Thyroid gland (tissue), 4 donors: ENCODE data around the gene ARMC9.

ENCODE experiments used
- CTCF ChIP-seq, 6 experiments: fragments of 200-600 bp in 3 of 6; fragments of 450-650 bp in 3 of 6; sonication (generic) in 3 of 6; IDR thresholded peaks; one replicate each; pipeline ENCODE4 v1.5.1; 2016 to 2019; ENCODE audit warnings: antibody characterized with exemption in 6 of 6, mild to moderate bottlenecking in 2 of 6, inconsistent platforms in 1 of 6, moderate library complexity in 1 of 6
- POLR2A ChIP-seq, 2 donors: fragments of 450-650 bp; IDR thresholded peaks; one replicate each; pipeline ENCODE4 v1.6.1; 2017; ENCODE audit warnings: antibody characterized with exemption in 2 of 2, mild to moderate bottlenecking in 2 of 2, moderate library complexity in 1 of 2

DNA sequence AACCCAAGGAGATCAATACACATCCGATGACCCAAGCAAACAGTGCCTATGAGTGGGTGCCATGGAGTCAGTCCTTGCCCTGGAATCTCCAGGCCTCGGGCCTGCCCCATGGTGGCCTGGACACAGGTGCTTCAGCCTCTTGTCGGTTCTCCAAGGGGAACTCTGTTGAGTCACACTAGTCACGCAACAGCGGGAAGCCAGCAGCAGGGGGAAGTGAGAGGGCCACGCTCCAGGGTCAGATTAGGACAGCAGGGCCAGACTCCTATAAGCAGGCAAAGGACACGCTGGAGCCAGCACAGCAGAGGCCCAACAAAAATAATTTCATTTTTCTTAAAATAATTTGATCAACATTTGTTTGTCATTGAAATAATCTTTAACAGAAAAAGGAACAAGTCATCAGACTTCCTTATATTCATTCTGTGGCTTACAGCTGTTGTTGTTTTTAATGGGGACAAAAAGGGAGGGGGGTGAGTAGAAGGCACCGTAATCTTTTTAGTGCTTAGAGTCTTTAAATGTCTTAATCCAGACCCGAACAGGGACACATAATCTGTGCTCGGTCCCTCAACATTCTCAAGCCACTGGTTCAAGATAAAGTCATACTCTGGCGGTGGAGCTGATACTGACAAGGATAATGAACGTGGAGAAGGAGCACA is 16.4 kb upstream of the ARMC9 start:
- TF ChIP-seq CTCF (IDR thresholded peaks at IDR 0.05), result no peak
- no peak for TF ChIP-seq POLR2A (IDR thresholded peaks at IDR 0.05)
